Thyroid gland (tissue), 4 donors: Measurements from ENCODE around the gene ARL8B. TPM values are rescaled to one million over a fixed set of nuclear protein-coding genes. Genes with fewer than 3 reads are reported as not detected.
"Not testable (repeated sequence)": the region's sequence is repeated elsewhere in the genome, so short reads cannot be mapped to it uniquely, and the experiment has no call there.

Experiments used
- DNase-seq, 2 donors: peaks; one replicate each; pipeline ENCODE4 v3.0.0-alpha.2; 2019
- H3K27ac ChIP-seq, 3 donors: fragments of 200-600 bp; sonication (generic); 1 replicate in 2 of 3; 2 replicates in 1 of 3; pipeline ENCODE4 v1.5.1; 2016 to 2019; ENCODE audit warnings: mild to moderate bottlenecking in 1 of 3, moderate library complexity in 1 of 3
- H3K27me3 ChIP-seq: fragments of 200-600 bp; sonication (generic); one replicate; pipeline ENCODE4 v1.5.1; 2019
- H3K36me3 ChIP-seq, 2 donors: fragments of 200-600 bp; sonication (generic); one replicate each; pipeline ENCODE4 v1.5.1; 2016 to 2019
- H3K4me1 ChIP-seq, 2 donors: fragments of 200-600 bp; sonication (generic); one replicate each; pipeline ENCODE4 v1.5.1; 2017 to 2019
- H3K4me3 ChIP-seq, 3 donors: fragments of 200-600 bp; sonication (generic); replicated peaks in 1 of 3; 1 replicate in 2 of 3; 2 replicates in 1 of 3; pipeline ENCODE4 v1.5.1; 2016; ENCODE audit warnings: mild to moderate bottlenecking in 1 of 3
- H3K9me3 ChIP-seq: fragments of 200-600 bp; sonication (generic); one replicate; pipeline ENCODE4 v1.5.1; 2017
- POLR2A ChIP-seq, 2 donors: fragments of 450-650 bp; IDR thresholded peaks; one replicate each; pipeline ENCODE4 v1.6.1; 2017; ENCODE audit warnings: antibody characterized with exemption in 2 of 2, mild to moderate bottlenecking in 2 of 2, moderate library complexity in 1 of 2
- WGBS, 2 donors: methylation state at CpG; one replicate each; pipeline ENCODE4 v1.1.5; 2017; 5-methylcytosine and 5-hydroxymethylcytosine counted together
- intact Hi-C: fragments of 100-400 bp; cut with DNase I; formaldehyde crosslinking; loops from one replicate; pipeline ENCODE4 v1.15.1; 2023
- total RNA-seq, 4 donors: library from RNA; depleted of rRNA; stranded (reverse); fragments of >200 nt; gene quantifications; one replicate each; pipeline ENCODE4 v1.2.3, GENCODE V29; 2016
- TF ChIP-seq, protein P1 (sequence below), 6 experiments: fragments of 200-600 bp in 3 of 6; fragments of 450-650 bp in 3 of 6; sonication (generic) in 3 of 6; IDR thresholded peaks; one replicate each; pipeline ENCODE4 v1.5.1; 2016 to 2019; ENCODE audit warnings: antibody characterized with exemption in 6 of 6, mild to moderate bottlenecking in 2 of 6, inconsistent platforms in 1 of 6, moderate library complexity in 1 of 6

ARL8B gene
- total RNA-seq, 4 donors from 2014 or later, result 51.2 to 75.9 (median 65.3) TPM

DNA sequence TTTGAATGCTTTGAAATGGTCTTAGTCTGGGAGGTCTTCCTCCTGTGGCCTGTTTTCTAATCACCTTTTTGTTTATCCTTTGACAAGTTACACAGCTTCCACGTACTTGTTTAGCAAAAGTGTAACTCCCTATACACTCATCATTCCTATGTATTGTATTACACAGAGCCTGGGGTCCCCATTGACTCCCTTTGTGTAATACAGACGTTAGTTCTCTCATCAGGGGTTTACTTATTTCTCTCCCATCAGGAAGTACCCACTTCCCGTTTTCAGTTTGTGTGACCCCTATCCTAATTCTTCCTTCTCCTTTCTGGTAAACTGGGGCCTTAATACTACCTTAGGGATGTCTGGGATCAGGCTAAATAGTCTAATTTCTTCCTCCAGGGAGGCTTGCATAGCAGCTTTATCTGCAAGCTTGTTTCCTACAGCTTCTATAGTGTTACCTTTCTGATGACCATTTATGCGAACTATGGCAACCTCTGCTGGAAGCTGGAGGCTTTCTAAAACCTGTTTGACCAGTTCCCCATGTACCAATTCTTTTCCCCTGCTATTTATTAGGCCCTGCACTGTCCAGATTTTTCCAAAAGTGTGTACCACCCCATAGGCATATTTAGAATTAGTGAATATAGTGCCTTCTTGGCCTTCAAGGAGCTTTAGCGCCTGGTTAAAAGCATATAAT lies 22.4 kb downstream of the ARL8B start:
- TF ChIP-seq POLR2A (IDR thresholded peaks at IDR 0.05), result no peak
- TF ChIP-seq, protein P1, sequence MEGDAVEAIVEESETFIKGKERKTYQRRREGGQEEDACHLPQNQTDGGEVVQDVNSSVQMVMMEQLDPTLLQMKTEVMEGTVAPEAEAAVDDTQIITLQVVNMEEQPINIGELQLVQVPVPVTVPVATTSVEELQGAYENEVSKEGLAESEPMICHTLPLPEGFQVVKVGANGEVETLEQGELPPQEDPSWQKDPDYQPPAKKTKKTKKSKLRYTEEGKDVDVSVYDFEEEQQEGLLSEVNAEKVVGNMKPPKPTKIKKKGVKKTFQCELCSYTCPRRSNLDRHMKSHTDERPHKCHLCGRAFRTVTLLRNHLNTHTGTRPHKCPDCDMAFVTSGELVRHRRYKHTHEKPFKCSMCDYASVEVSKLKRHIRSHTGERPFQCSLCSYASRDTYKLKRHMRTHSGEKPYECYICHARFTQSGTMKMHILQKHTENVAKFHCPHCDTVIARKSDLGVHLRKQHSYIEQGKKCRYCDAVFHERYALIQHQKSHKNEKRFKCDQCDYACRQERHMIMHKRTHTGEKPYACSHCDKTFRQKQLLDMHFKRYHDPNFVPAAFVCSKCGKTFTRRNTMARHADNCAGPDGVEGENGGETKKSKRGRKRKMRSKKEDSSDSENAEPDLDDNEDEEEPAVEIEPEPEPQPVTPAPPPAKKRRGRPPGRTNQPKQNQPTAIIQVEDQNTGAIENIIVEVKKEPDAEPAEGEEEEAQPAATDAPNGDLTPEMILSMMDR (IDR thresholded peaks at IDR 0.05), result no peak
- H3K4me1 ChIP-seq, result peaks cover 3 to 15% of the 10 kb centered on the region in 2 donors
- no peaks in the 10 kb centered on the region for H3K27me3 ChIP-seq
- 94 to 96% methylated on average over 5 of the region's 5 CpGs for WGBS, 2 donors
- no peak overlapping the region for H3K27ac ChIP-seq
- intact Hi-C loops, result no loop called here
- H3K36me3 ChIP-seq, result no peaks in the 10 kb centered on the region
- no peaks in the 10 kb centered on the region for H3K9me3 ChIP-seq
- no peak overlapping the region for H3K4me3 ChIP-seq
- no peak for DNase-seq

DNA sequence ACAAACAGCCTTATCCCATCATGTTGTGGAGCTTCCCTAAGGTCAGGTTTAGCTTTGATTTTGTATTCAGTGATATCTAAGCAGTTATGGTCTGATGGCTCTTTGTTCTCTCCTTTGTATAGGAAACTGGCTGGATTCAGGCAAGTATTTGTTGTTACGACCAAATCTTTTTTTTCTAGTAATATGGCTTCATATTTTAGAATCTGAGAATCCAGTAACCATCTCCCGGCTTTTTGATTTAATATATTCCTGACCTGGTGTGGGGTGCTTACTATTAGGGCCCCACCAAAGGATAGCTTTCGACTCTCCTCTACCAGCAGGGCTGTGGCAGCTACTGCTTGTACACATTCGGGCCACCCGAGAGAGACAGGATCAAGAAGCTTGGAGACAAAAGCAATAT lies 23.0 kb downstream of the ARL8B start:
- H3K36me3 ChIP-seq, result no peaks in the 10 kb centered on the region
- H3K4me1 ChIP-seq, result peaks cover 0 to 10% of the 10 kb centered on the region in 2 donors
- no peak overlapping the region for H3K4me3 ChIP-seq
- intact Hi-C loops, result no loop called here
- TF ChIP-seq POLR2A (IDR thresholded peaks at IDR 0.05), result no peak
- TF ChIP-seq, protein P1 (IDR thresholded peaks at IDR 0.05), result no peak
- DNase-seq, result no peak
- WGBS, 2 donors, result 82 to 88% methylated on average over 5 of the region's 5 CpGs
- no peaks in the 10 kb centered on the region for H3K27me3 ChIP-seq
- H3K9me3 ChIP-seq, result no peaks in the 10 kb centered on the region
- H3K27ac ChIP-seq, result no peak overlapping the region

DNA sequence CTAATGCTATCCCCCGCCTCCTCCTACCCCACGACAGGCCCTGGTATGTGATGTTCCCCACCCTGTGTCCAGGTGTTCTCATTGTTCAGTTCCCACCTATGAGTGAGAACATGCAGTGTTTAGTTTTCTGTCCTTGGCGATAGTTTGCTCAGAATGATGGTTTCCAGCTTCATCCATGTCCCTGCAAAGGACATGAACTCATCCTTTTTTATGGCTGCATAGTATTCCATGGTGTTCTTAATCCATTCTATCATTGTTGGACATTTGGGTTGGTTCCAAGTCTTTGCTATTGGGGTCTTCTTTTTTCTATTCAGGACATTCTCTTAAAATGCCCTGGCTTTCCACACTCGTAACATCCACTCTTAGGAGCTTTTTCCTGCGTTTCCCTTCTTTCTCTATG lies 25.1 kb downstream of the ARL8B start:
- H3K4me3 ChIP-seq, intact Hi-C loops, H3K27ac ChIP-seq, H3K27me3 ChIP-seq, H3K4me1 ChIP-seq, H3K36me3 ChIP-seq, H3K9me3 ChIP-seq, DNase-seq: not testable (repeated sequence)
- 97 to 100% methylated on average over 5 of the region's 5 CpGs for WGBS, 2 donors

DNA sequence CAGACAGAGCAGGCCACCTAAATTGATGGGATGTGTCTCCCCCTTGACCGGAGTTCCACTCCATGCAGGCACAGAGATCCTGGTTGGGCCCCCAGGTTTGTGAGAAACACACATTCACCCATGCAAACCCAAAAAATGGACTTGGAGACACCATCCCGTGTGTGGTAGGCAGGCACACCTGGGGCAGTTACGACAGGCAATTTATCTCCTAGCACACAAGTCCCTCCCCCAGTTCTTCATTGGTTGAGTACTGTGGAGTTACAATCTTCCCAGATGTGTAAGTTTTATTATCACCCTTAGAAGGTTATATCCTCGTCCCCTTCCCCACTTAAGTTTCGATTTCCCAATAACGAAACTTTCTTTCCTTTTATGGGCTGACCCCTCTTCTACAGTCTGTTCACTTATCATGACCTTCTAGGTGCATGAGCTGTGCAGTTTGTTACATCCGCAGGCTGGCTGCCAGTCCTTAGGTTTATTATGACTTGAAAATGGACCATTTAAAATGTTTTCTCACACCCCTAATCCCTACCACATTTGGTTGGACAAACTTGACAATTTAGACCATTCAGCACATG lies 27.3 kb downstream of the ARL8B start:
- intact Hi-C loops, result no loop called here
- Histone ChIP-seq H3K27me3 (no peaks in the 10 kb centered on the region), H3K4me3 (no peak overlapping the region), H3K27ac (no peak overlapping the region), H3K36me3 (no peaks in the 10 kb centered on the region), H3K9me3 (no peaks in the 10 kb centered on the region), H3K4me1 (peaks cover 0 to 7% of the 10 kb centered on the region in 2 donors)
- WGBS, 2 donors, result 95% methylated on average over 7 of the region's 7 CpGs
- no peak for DNase-seq
- TF ChIP-seq, protein P1 (IDR thresholded peaks at IDR 0.05), result no peak
- TF ChIP-seq POLR2A (IDR thresholded peaks at IDR 0.05), result no peak

DNA sequence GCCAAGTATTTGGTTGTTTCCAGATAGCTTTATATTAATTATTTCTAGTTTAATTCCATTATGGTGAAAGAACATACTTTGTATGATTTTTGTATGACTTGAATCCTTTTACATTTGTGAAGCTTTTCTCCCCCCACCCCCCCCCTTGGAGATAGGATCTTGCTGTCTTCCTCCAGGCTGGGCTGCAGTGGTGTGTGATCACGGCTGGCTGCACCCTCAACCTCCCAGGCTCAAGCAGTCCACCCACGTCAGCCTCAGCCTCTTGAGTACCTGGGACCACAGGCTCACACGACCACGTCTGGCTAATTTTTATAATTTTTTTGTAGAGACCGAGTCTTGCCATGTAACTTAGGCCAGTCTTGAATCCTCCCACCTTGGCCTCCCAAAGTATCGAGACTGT lies 29.5 kb downstream of the ARL8B start:
- no peaks in the 10 kb centered on the region for H3K27me3 ChIP-seq
- intact Hi-C loops, result no loop called here
- peaks cover 0 to 7% of the 10 kb centered on the region in 2 donors for H3K4me1 ChIP-seq
- TF ChIP-seq, protein P1 (IDR thresholded peaks at IDR 0.05), result no peak
- TF ChIP-seq POLR2A (IDR thresholded peaks at IDR 0.05), result no peak
- no peak overlapping the region for H3K4me3 ChIP-seq
- no peak overlapping the region for H3K27ac ChIP-seq
- WGBS, 2 donors, result 69 to 87% methylated on average over 6 of the region's 6 CpGs
- H3K36me3 ChIP-seq, result no peaks in the 10 kb centered on the region
- no peak for DNase-seq
- no peaks in the 10 kb centered on the region for H3K9me3 ChIP-seq
